PC-9 (cell line): ENCODE data around the gene PATJ. TPM values are rescaled to one million over a fixed set of nuclear protein-coding genes. Genes with fewer than 3 reads are reported as not detected.
"Not testable (repeated sequence)": the region's sequence is repeated elsewhere in the genome, so short reads cannot be mapped to it uniquely, and the experiment has no call there.

Experiments
- BruUV-seq: library from RNA; stranded (reverse); fragments of 400-500 nt; replicated peaks from 2 replicates; lab custom pipeline; 2021; lab: Mats Ljungman, UMichigan
- CTCF ChIA-PET: fragments of 300-600 bp; sonication (Branson Sonifier 250); formaldehyde crosslinking; loops from one replicate; lab custom pipeline; 2022; ENCODE audit warnings: antibody characterized with exemption; lab: Charles Lee
- POLR2A ChIA-PET: fragments of 300-600 bp; sonication (Branson Sonifier 250); formaldehyde crosslinking; loops from one replicate; lab custom pipeline; 2022; ENCODE audit warnings: antibody characterized with exemption; ENCODE audit not compliant: unreplicated experiment; lab: Charles Lee
- DNase-seq, 2 experiments: peaks; one replicate each; pipeline versions ENCODE4 v3.0.0 to v3.0.0-alpha.2; 2015 to 2022; ENCODE audit warnings: mixed read lengths in 1 of 2
- H2AFZ ChIP-seq: fragments of 200-600 bp; sonication (generic); 2 replicates; pipeline ENCODE4 v1.8.1; 2017; ENCODE audit warnings: antibody characterized with exemption
- H3F3A ChIP-seq: fragments of 200-600 bp; sonication (generic); 2 replicates; pipeline ENCODE4 v1.8.1; 2017; ENCODE audit warnings: antibody characterized with exemption, mild to moderate bottlenecking, low read depth; ENCODE audit not compliant: insufficient read depth
- H3K27ac ChIP-seq: fragments of 200-600 bp; sonication (generic); 2 replicates; pipeline ENCODE4 v1.6.1; 2016; ENCODE audit warnings: mixed run types
- H3K27me3 ChIP-seq: fragments of 200-600 bp; sonication (generic); 2 replicates; pipeline ENCODE4 v1.6.1; 2016; ENCODE audit warnings: low read depth, mixed run types; ENCODE audit not compliant: insufficient read depth
- H3K36me3 ChIP-seq: fragments of 200-600 bp; sonication (generic); 2 replicates; pipeline ENCODE4 v1.6.1; 2016; ENCODE audit warnings: low read depth, mixed run types
- H3K4me1 ChIP-seq: fragments of 200-600 bp; sonication (generic); replicated peaks from 2 replicates; pipeline ENCODE4 v1.6.1; 2016; ENCODE audit warnings: mixed run types; ENCODE audit not compliant: insufficient read depth
- H3K4me2 ChIP-seq: fragments of 200-600 bp; sonication (generic); 2 replicates; pipeline ENCODE4 v1.6.1; 2017; ENCODE audit warnings: mixed run types
- H3K4me3 ChIP-seq: fragments of 200-600 bp; sonication (generic); 2 replicates; pipeline ENCODE4 v1.6.1; 2016; ENCODE audit warnings: mixed run types
- H3K79me2 ChIP-seq: fragments of 200-600 bp; sonication (generic); 2 replicates; pipeline ENCODE4 v1.6.1; 2017; ENCODE audit warnings: low read depth, mixed run types
- H3K9me2 ChIP-seq: fragments of 200-600 bp; sonication (generic); 2 replicates; pipeline ENCODE4 v1.8.1; 2017; ENCODE audit warnings: mild to moderate bottlenecking; ENCODE audit not compliant: insufficient read depth
- H3K9me3 ChIP-seq: fragments of 200-600 bp; sonication (generic); 2 replicates; pipeline ENCODE4 v1.8.1; 2016; ENCODE audit warnings: low read depth; ENCODE audit not compliant: insufficient read depth
- H4K20me1 ChIP-seq: fragments of 200-600 bp; sonication (generic); 2 replicates; pipeline ENCODE4 v1.8.1; 2017; ENCODE audit not compliant: insufficient read depth
- EZH2 ChIP-seq: fragments of 200-600 bp; sonication (generic); IDR thresholded peaks from 2 replicates; pipeline ENCODE4 v1.8.0; 2017; ENCODE audit warnings: antibody characterized with exemption, low read depth
- intact Hi-C: fragments of 100-400 bp; cut with micrococcal nuclease; formaldehyde crosslinking; loops from one replicate; pipeline ENCODE4 v1.10.0; 2022; ENCODE audit not compliant: unreplicated experiment
- total RNA-seq: library from RNA; stranded (reverse); gene quantifications from 2 replicates; pipeline ENCODE4 v1.2.3, GENCODE V29; 2021
- TF ChIP-seq, protein P1 (sequence below): fragments of 200-600 bp; sonication (generic); conservative IDR thresholded peaks from 2 replicates; pipeline ENCODE4 v1.6.1; 2017; ENCODE audit warnings: mixed run types, antibody characterized with exemption, mild to moderate bottlenecking, moderate library complexity

PATJ gene
- total RNA-seq, 1 experiment from 2014 or later = 91.0 TPM

DNA sequence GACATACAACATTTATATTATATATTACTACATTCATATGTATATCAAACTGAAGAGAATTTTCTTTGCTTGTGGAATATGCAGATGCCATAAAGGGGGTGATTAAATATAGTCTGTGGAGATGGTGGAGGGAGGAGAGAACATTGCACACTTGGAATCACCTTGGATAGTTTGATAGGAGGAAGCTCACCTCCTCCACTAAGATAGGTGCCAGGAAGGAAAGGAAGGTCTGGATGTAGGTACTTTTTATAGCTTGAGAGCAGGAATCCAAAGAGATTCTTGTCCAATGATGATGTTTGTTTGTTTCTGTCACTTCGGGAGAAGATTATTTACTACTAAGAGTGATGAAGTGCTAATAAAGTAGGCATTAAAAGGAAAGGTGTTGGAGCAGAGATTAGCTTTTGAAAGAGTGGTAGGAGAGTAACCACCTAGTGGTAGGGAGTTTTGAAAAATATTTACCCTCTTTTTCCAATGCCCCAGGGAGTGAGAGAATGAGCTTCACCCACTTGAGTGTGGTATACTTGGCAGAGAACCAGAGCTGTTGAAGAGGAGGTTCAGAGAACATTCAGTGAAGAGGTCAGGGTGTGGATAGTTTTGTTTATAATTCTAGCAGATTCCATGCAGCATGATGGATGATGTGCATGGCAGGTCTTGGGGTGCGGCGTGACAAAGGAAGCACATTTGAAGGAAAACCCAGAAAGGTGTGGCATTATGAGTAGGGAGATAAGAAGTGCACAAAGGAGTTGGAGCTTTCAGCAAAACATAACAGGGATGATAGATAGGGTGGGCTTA lies 145.0 kb downstream of the PATJ start:
- H3K4me1 ChIP-seq = no peaks in the 10 kb centered on the region
- H3F3A ChIP-seq = no peaks in the 10 kb centered on the region
- no peaks in the 10 kb centered on the region for H3K27me3 ChIP-seq
- H3K9me3 ChIP-seq = no peaks in the 10 kb centered on the region
- ChIA-PET CTCF (no interaction called here), POLR2A (no interaction called here)
- BruUV-seq = no TSS peak
- peaks cover 20% of the 10 kb centered on the region for H3K36me3 ChIP-seq
- no peak overlapping the region for H3K27ac ChIP-seq
- no peak overlapping the region for H3K4me3 ChIP-seq
- no peak for TF ChIP-seq EZH2
- TF ChIP-seq, protein P1, sequence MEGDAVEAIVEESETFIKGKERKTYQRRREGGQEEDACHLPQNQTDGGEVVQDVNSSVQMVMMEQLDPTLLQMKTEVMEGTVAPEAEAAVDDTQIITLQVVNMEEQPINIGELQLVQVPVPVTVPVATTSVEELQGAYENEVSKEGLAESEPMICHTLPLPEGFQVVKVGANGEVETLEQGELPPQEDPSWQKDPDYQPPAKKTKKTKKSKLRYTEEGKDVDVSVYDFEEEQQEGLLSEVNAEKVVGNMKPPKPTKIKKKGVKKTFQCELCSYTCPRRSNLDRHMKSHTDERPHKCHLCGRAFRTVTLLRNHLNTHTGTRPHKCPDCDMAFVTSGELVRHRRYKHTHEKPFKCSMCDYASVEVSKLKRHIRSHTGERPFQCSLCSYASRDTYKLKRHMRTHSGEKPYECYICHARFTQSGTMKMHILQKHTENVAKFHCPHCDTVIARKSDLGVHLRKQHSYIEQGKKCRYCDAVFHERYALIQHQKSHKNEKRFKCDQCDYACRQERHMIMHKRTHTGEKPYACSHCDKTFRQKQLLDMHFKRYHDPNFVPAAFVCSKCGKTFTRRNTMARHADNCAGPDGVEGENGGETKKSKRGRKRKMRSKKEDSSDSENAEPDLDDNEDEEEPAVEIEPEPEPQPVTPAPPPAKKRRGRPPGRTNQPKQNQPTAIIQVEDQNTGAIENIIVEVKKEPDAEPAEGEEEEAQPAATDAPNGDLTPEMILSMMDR = no peak
- H2AFZ ChIP-seq = no peak overlapping the region
- 0 out of 2 replicates have a peak, but pooled peaks cover 6% of the 10 kb centered on the region for H4K20me1 ChIP-seq
- no peaks in the 10 kb centered on the region for H3K9me2 ChIP-seq
- H3K4me2 ChIP-seq = no peak overlapping the region
- 0 out of 2 replicates have a peak, but pooled peaks cover 3% of the 10 kb centered on the region for H3K79me2 ChIP-seq
- intact Hi-C loops = no loop called here
- DNase-seq = no peak

DNA sequence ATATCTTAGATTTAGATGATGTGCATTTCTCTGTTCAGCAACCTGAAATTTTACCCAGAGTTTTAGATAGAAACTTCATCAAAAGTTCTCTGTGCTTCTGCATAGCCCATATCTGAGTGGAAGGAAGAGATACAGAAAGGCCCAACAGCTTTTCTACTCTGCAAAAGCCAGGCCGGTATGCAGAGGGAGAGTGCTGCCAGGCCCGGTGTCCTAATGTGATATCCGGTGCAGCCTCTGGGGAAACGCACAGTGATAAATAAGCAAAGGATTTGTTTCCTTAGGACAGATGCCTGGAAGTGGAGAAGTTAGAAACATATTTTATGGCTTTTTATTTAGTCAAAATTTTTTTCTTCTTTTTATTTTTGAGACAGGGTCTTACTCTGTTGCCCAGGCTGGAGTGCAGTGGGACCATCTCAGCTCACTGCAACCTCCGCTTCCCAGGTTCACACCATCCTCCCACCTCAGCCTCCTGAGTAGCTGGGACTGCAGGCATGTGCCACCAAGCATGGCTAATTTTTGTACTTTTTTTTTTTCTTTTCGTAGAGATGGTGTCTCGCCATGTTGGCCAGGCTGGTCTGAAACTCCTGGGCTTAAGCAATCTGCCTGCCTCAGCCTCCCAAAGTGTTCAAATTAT lies 145.8 kb downstream of the PATJ start:
- Histone ChIP-seq H3K9me3 (no peaks in the 10 kb centered on the region), H3K9me2 (no peaks in the 10 kb centered on the region), H4K20me1 (0 out of 2 replicates have a peak, but pooled peaks cover 6% of the 10 kb centered on the region), H3K79me2 (0 out of 2 replicates have a peak, but pooled peaks cover 3% of the 10 kb centered on the region), H3K4me2 (no peak overlapping the region), H2AFZ (no peak overlapping the region), H3K4me1 (no peaks in the 10 kb centered on the region), H3K27ac (no peak overlapping the region), H3K36me3 (peaks cover 13% of the 10 kb centered on the region), H3F3A (no peaks in the 10 kb centered on the region), H3K4me3 (no peak overlapping the region), H3K27me3 (no peaks in the 10 kb centered on the region)
- ChIA-PET CTCF (no interaction called here), POLR2A (no interaction called here)
- intact Hi-C loops = no loop called here
- BruUV-seq = no TSS peak
- TF ChIP-seq, protein P1 = no peak
- no peak for TF ChIP-seq EZH2
- DNase-seq = no peak

DNA sequence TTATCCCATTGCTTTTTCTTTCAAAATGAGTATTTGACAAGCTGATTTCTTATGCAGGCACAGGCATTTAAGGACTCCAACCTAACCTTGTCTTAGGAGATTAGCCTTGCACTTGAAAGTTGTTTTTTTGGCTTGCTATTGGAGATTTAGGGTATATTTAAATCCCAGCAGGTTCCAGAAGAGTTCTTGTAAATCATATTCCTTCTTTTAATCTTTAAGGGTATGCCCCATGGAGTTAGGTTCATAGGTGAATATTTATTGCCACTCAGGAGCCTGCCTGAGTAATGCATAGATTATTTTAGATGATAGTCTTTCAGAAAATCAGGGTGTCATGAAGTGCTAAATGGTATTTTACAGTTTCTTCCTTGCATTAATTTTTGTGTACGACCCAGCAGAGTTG lies 146.5 kb downstream of the PATJ start:
- DNase-seq = no peak
- no peak overlapping the region for H3K27ac ChIP-seq
- H3K9me2 ChIP-seq = no peaks in the 10 kb centered on the region
- POLR2A ChIA-PET = no interaction called here
- H3K4me2 ChIP-seq = no peak overlapping the region
- no peaks in the 10 kb centered on the region for H3K27me3 ChIP-seq
- H4K20me1 ChIP-seq = 0 out of 2 replicates have a peak, but pooled peaks cover 6% of the 10 kb centered on the region
- peaks cover 13% of the 10 kb centered on the region for H3K36me3 ChIP-seq
- no peaks in the 10 kb centered on the region for H3K4me1 ChIP-seq
- no TSS peak for BruUV-seq
- H3K79me2 ChIP-seq = 0 out of 2 replicates have a peak, but pooled peaks cover 3% of the 10 kb centered on the region
- intact Hi-C loops = no loop called here
- H2AFZ ChIP-seq = no peak overlapping the region
- H3K4me3 ChIP-seq = no peak overlapping the region
- H3F3A ChIP-seq = no peaks in the 10 kb centered on the region
- TF ChIP-seq, protein P1 = no peak
- TF ChIP-seq EZH2 = no peak
- no peaks in the 10 kb centered on the region for H3K9me3 ChIP-seq
- CTCF ChIA-PET = no interaction called here

DNA sequence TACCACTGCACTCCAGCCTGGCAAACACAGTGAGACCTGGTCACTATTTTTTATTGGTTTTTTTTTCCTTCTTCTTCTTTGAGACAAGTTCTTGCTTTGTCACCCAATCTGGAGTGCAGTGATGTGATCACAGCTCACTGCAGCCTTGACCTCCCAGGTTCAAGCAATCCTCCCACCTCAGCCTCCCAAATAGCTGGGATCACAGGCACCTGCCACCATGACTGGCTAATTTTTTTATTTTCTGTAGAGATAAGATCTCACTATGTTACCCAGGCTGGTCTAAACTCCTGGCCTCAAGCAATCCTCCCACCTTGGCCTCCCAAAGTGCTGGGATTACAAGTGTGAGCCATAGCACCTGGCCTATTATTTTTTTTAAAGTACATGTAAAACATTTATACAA lies 148.2 kb downstream of the PATJ start:
- H3K36me3 ChIP-seq = not testable (repeated sequence)

More for the DNA sequence above, 148.2 kb downstream of the PATJ start:
- H3K4me2 ChIP-seq, H4K20me1 ChIP-seq, H3K9me3 ChIP-seq, BruUV-seq, H3F3A ChIP-seq, H3K9me2 ChIP-seq, H3K4me1 ChIP-seq, H2AFZ ChIP-seq, CTCF ChIA-PET, H3K4me3 ChIP-seq, H3K27me3 ChIP-seq, DNase-seq, H3K79me2 ChIP-seq, intact Hi-C loops, H3K27ac ChIP-seq: not testable (repeated sequence)
- POLR2A ChIA-PET = interaction anchor here (0.6 kb wide), 1 partner anchor 307 kb away, joined by 3 read pairs; no protein-coding TSS in a partner anchor
